Measurements from ENCODE around the gene DIO1.

Gene DIO1

GRCh38 chr1:53909946-53910345 lies 16.0 kb downstream of the DIO1 start:
- Mint-ChIP-seq H3K36me3 (ENCODE audit: low read depth) (peaks cover 5% of the 10 kb centered on the region), H3K27ac (no peak overlapping the region), H3K9me3 (no peaks in the 10 kb centered on the region), H3K27me3 (no peaks in the 10 kb centered on the region), H3K4me3 (no peak overlapping the region), H3K4me1 (ENCODE audit: low read depth) (no peaks in the 10 kb centered on the region)
- DNase-seq = no peak

- peaks cover 16% of the 10 kb centered on the region for H3K36me3 Mint-ChIP-seq (ENCODE audit: low read depth)
- H3K4me3 Mint-ChIP-seq = no peak overlapping the region
- peaks cover 9% of the 10 kb centered on the region for H3K4me1 Mint-ChIP-seq (ENCODE audit: low read depth)
- no peaks in the 10 kb centered on the region for H3K27me3 Mint-ChIP-seq
- H3K27ac Mint-ChIP-seq = no peak overlapping the region
- no peaks in the 10 kb centered on the region for H3K9me3 Mint-ChIP-seq
- DNase-seq = no peak
Observed at GRCh38 chr1:53911442-53911841, 17.5 kb downstream of the DIO1 start.

GRCh38 chr1:53913352-53914033 lies 19.5 kb downstream of the DIO1 start:
- Mint-ChIP-seq H3K4me1 (ENCODE audit: low read depth) (peaks cover 15% of the 10 kb centered on the region), H3K27me3 (no peaks in the 10 kb centered on the region), H3K36me3 (ENCODE audit: low read depth) (peaks cover 31% of the 10 kb centered on the region), H3K9me3 (no peaks in the 10 kb centered on the region), H3K4me3 (no peak overlapping the region), H3K27ac (no peak overlapping the region)
- no peak for DNase-seq

GRCh38 chr1:53918343-53918742 lies 24.4 kb downstream of the DIO1 start:
- H3K27me3 Mint-ChIP-seq = no peaks in the 10 kb centered on the region
- no peak overlapping the region for H3K27ac Mint-ChIP-seq
- H3K36me3 Mint-ChIP-seq (ENCODE audit: low read depth) = peaks cover 61% of the 10 kb centered on the region
- H3K4me1 Mint-ChIP-seq (ENCODE audit: low read depth) = peaks cover 33% of the 10 kb centered on the region
- H3K9me3 Mint-ChIP-seq = no peaks in the 10 kb centered on the region
- no peak overlapping the region for H3K4me3 Mint-ChIP-seq
- no peak for DNase-seq

- no peak for DNase-seq
- Mint-ChIP-seq H3K27ac (peak overlapping the region; percentile 89), H3K36me3 (ENCODE audit: low read depth) (peaks cover 72% of the 10 kb centered on the region), H3K4me1 (ENCODE audit: low read depth) (peaks cover 34% of the 10 kb centered on the region), H3K9me3 (no peaks in the 10 kb centered on the region), H3K4me3 (no peak overlapping the region), H3K27me3 (no peaks in the 10 kb centered on the region)
Observed at GRCh38 chr1:53919675-53920066, 25.7 kb downstream of the DIO1 start.

GRCh38 chr1:53927376-53927881 lies 33.4 kb downstream of the DIO1 start:
- DNase-seq = no peak
- peaks cover 82% of the 10 kb centered on the region for H3K36me3 Mint-ChIP-seq (ENCODE audit: low read depth)
- no peak overlapping the region for H3K27ac Mint-ChIP-seq
- H3K9me3 Mint-ChIP-seq = no peaks in the 10 kb centered on the region
- H3K4me1 Mint-ChIP-seq (ENCODE audit: low read depth) = peaks cover 1% of the 10 kb centered on the region
- H3K27me3 Mint-ChIP-seq = no peaks in the 10 kb centered on the region
- H3K4me3 Mint-ChIP-seq = no peak overlapping the region

GRCh38 chr1:53929246-53929960 lies 35.4 kb downstream of the DIO1 start:
- no peaks in the 10 kb centered on the region for H3K4me1 Mint-ChIP-seq (ENCODE audit: low read depth)
- no peak for DNase-seq
- H3K4me3 Mint-ChIP-seq = no peak overlapping the region
- no peak overlapping the region for H3K27ac Mint-ChIP-seq
- no peaks in the 10 kb centered on the region for H3K9me3 Mint-ChIP-seq
- H3K36me3 Mint-ChIP-seq (ENCODE audit: low read depth) = peaks cover 80% of the 10 kb centered on the region
- H3K27me3 Mint-ChIP-seq = no peaks in the 10 kb centered on the region

GRCh38 chr1:53930932-53931331 lies 36.9 kb downstream of the DIO1 start:
- no peaks in the 10 kb centered on the region for H3K4me1 Mint-ChIP-seq (ENCODE audit: low read depth)
- peaks cover 2% of the 10 kb centered on the region for H3K9me3 Mint-ChIP-seq
- DNase-seq = no peak
- no peak overlapping the region for H3K4me3 Mint-ChIP-seq
- H3K27ac Mint-ChIP-seq = no peak overlapping the region
- H3K36me3 Mint-ChIP-seq (ENCODE audit: low read depth) = peaks cover 86% of the 10 kb centered on the region
- no peaks in the 10 kb centered on the region for H3K27me3 Mint-ChIP-seq

GRCh38 chr1:53931523-53931922 lies 37.5 kb downstream of the DIO1 start:
- DNase-seq = no peak
- no peak overlapping the region for H3K27ac Mint-ChIP-seq
- no peaks in the 10 kb centered on the region for H3K4me1 Mint-ChIP-seq (ENCODE audit: low read depth)
- peaks cover 2% of the 10 kb centered on the region for H3K9me3 Mint-ChIP-seq
- no peak overlapping the region for H3K4me3 Mint-ChIP-seq
- no peaks in the 10 kb centered on the region for H3K27me3 Mint-ChIP-seq
- peaks cover 89% of the 10 kb centered on the region for H3K36me3 Mint-ChIP-seq (ENCODE audit: low read depth)

- peaks cover 11% of the 10 kb centered on the region for H3K4me1 Mint-ChIP-seq (ENCODE audit: low read depth)
- no peak overlapping the region for H3K27ac Mint-ChIP-seq
- no peak for DNase-seq
- peaks cover 85% of the 10 kb centered on the region for H3K36me3 Mint-ChIP-seq (ENCODE audit: low read depth)
- H3K27me3 Mint-ChIP-seq = no peaks in the 10 kb centered on the region
- peaks cover 2% of the 10 kb centered on the region for H3K9me3 Mint-ChIP-seq
- no peak overlapping the region for H3K4me3 Mint-ChIP-seq
Observed at GRCh38 chr1:53934170-53934765, 40.3 kb downstream of the DIO1 start.

- Mint-ChIP-seq H3K27me3 (no peaks in the 10 kb centered on the region), H3K4me1 (ENCODE audit: low read depth) (peaks cover 16% of the 10 kb centered on the region), H3K27ac (no peak overlapping the region), H3K9me3 (peaks cover 2% of the 10 kb centered on the region), H3K4me3 (no peak overlapping the region), H3K36me3 (ENCODE audit: low read depth) (peaks cover 78% of the 10 kb centered on the region)
- DNase-seq = no peak
Observed at GRCh38 chr1:53936430-53936829, 42.4 kb downstream of the DIO1 start.

- Mint-ChIP-seq H3K36me3 (ENCODE audit: low read depth) (peaks cover 70% of the 10 kb centered on the region), H3K27ac (peak overlapping the region; percentile 27)
Observed at GRCh38 chr1:53938136-53938830, 44.3 kb downstream of the DIO1 start.

GRCh38 chr1:53942127-53942957 lies 48.4 kb downstream of the DIO1 start:
- peaks cover 53% of the 10 kb centered on the region for H3K36me3 Mint-ChIP-seq (ENCODE audit: low read depth)
- no peak for DNase-seq
- H3K4me3 Mint-ChIP-seq = peak overlapping the region; percentile 96
- peak overlapping the region; percentile 55 for H3K27ac Mint-ChIP-seq
- no peaks in the 10 kb centered on the region for H3K27me3 Mint-ChIP-seq
- no peaks in the 10 kb centered on the region for H3K9me3 Mint-ChIP-seq
- H3K4me1 Mint-ChIP-seq (ENCODE audit: low read depth) = peaks cover 53% of the 10 kb centered on the region

More at GRCh38 chr1:53938136-53938830, 44.3 kb downstream of the DIO1 start:
- no peak for DNase-seq
- Mint-ChIP-seq H3K4me3 (no peak overlapping the region), H3K9me3 (peaks cover 2% of the 10 kb centered on the region), H3K27me3 (no peaks in the 10 kb centered on the region), H3K4me1 (ENCODE audit: low read depth) (peaks cover 29% of the 10 kb centered on the region)

GRCh38 chr1:53943090-53943489 lies 49.1 kb downstream of the DIO1 start:
- Mint-ChIP-seq H3K27ac (peak overlapping the region; percentile 55), H3K4me1 (ENCODE audit: low read depth) (peaks cover 57% of the 10 kb centered on the region), H3K4me3 (peak overlapping the region; percentile 96), H3K9me3 (no peaks in the 10 kb centered on the region), H3K36me3 (ENCODE audit: low read depth) (peaks cover 52% of the 10 kb centered on the region), H3K27me3 (no peaks in the 10 kb centered on the region)
- DNase-seq = no peak
